K562 (cell line): ENCODE measurements around the gene SLCO3A1. TPM values are rescaled to one million over a fixed set of nuclear protein-coding genes. Genes with fewer than 3 reads are reported as not detected.

Experiments
- polyA plus RNA-seq, 8 experiments: library from polyadenylated mRNA; depleted of rRNA in 4 of 8; stranded (reverse) in 5 of 8; unstranded in 3 of 8; fragments of >200 nt; fragmentation: Nextera tagmentation in 2 of 8; fragmentation: Illumina TruSeq in 1 of 8; extraction: Ambion mirVana in 2 of 8; extraction: Trizol in 1 of 8; gene quantifications; 2 replicates each; pipeline versions ENCODE4 v1.2.1 to v1.2.3, GENCODE V29; 2011 to 2014; ENCODE audit warnings: inconsistent platforms in 1 of 8, missing spikeins in 1 of 8
- total RNA-seq, 7 experiments: library from RNA; depleted of rRNA in 6 of 7; stranded (reverse); fragments of >200 nt in 6 of 7; fragmentation: Illumina TruSeq in 2 of 7; extraction: Trizol in 2 of 7; gene quantifications; 2 replicates each; pipeline versions ENCODE4 v1.2.1 to v1.2.3, GENCODE V29; 2011 to 2021; ENCODE audit warnings: low replicate concordance in 1 of 7
- TF ChIP-seq, protein P1 (sequence below), 2 experiments: fragments of 450-650 bp in 1 of 2; sonication (generic) in 1 of 2; formaldehyde crosslinking in 1 of 2; IDR thresholded peaks; 2 replicates each; pipeline versions ENCODE4 v1.7.1 to v1.9.0; 2016 to 2022; ENCODE audit warnings: inconsistent platforms in 1 of 2, mild to moderate bottlenecking in 1 of 2, missing genetic modification reagents in 1 of 2
- TF ChIP-seq, protein P2 (sequence below), 3 experiments: IDR thresholded peaks in 2 of 3; conservative IDR thresholded peaks in 1 of 3; 2 replicates each; pipeline ENCODE4 v1.5.1; 2011 to 2012; ENCODE audit warnings: low read length in 3 of 3, mild to moderate bottlenecking in 3 of 3, control low read depth in 2 of 3, improper control_type of control experiment in 1 of 3, inconsistent platforms in 1 of 3, low read depth in 1 of 3, mixed read lengths in 1 of 3, moderate library complexity in 1 of 3; ENCODE audit not compliant: insufficient read depth in 2 of 3

Gene SLCO3A1
- total and polyA plus RNA-seq, 9 of the 15 experiments (the other 6 are each of a cell fraction or from before 2014, with no cell fraction given) = 0.01 to 0.84 (median 0.06) TPM; not detected in 3

DNA sequence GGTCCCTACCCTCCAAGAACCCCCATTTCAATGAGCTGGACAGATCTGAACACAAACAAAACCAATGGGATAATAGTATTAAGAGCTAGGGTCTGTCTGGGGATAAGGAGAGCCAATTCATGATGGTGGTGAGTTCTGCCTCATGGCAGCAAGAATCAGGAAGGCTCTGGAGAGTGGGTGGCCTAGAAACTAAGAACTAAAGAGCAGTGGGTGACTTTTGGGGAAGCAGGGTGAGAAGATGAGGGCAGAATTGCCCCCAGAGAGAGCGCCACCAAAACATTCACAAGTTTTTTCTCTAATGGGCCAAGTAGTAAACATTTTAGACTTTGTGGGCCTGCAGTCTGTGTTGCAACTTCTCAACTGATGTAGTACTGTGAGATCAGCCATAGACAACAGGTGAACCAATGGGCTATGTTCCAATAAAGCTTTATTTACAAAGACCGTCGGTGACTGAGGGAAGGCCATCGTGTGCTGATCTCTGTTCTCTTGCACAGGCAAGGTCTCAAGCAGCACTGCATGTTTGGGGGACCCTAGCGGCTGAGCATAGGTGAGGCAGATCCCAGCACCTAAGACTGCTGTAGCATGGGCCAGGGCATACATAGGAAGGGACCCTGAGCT lies 314.7 kb downstream of the SLCO3A1 start (continued):
- TF ChIP-seq, protein P1, sequence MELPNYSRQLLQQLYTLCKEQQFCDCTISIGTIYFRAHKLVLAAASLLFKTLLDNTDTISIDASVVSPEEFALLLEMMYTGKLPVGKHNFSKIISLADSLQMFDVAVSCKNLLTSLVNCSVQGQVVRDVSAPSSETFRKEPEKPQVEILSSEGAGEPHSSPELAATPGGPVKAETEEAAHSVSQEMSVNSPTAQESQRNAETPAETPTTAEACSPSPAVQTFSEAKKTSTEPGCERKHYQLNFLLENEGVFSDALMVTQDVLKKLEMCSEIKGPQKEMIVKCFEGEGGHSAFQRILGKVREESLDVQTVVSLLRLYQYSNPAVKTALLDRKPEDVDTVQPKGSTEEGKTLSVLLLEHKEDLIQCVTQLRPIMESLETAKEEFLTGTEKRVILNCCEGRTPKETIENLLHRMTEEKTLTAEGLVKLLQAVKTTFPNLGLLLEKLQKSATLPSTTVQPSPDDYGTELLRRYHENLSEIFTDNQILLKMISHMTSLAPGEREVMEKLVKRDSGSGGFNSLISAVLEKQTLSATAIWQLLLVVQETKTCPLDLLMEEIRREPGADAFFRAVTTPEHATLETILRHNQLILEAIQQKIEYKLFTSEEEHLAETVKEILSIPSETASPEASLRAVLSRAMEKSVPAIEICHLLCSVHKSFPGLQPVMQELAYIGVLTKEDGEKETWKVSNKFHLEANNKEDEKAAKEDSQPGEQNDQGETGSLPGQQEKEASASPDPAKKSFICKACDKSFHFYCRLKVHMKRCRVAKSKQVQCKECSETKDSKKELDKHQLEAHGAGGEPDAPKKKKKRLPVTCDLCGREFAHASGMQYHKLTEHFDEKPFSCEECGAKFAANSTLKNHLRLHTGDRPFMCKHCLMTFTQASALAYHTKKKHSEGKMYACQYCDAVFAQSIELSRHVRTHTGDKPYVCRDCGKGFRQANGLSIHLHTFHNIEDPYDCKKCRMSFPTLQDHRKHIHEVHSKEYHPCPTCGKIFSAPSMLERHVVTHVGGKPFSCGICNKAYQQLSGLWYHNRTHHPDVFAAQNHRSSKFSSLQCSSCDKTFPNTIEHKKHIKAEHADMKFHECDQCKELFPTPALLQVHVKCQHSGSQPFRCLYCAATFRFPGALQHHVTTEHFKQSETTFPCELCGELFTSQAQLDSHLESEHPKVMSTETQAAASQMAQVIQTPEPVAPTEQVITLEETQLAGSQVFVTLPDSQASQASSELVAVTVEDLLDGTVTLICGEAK (IDR thresholded peaks at IDR 0.05) = peak; percentile 66
- TF ChIP-seq, protein P1 (CRISPR knock-in tag; IDR thresholded peaks at IDR 0.05) = no peak
- TF ChIP-seq, protein P2, sequence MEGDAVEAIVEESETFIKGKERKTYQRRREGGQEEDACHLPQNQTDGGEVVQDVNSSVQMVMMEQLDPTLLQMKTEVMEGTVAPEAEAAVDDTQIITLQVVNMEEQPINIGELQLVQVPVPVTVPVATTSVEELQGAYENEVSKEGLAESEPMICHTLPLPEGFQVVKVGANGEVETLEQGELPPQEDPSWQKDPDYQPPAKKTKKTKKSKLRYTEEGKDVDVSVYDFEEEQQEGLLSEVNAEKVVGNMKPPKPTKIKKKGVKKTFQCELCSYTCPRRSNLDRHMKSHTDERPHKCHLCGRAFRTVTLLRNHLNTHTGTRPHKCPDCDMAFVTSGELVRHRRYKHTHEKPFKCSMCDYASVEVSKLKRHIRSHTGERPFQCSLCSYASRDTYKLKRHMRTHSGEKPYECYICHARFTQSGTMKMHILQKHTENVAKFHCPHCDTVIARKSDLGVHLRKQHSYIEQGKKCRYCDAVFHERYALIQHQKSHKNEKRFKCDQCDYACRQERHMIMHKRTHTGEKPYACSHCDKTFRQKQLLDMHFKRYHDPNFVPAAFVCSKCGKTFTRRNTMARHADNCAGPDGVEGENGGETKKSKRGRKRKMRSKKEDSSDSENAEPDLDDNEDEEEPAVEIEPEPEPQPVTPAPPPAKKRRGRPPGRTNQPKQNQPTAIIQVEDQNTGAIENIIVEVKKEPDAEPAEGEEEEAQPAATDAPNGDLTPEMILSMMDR (IDR thresholded peaks at IDR 0.05 in 2 of 3, conservative IDR thresholded peaks at IDR 0.05 in 1 of 3; ENCODE audit: insufficient read depth in 2 of 3, low read depth in 1 of 3, low read length in 3 of 3) = 0 out of 6 replicates have a peak, but pooled peaks of 1 of the 3 experiments have one; percentile 11
- TF ChIP-seq, all 486 proteins: peak for 2
